Panc1 (cell line): Measurements from ENCODE around the gene GLIPR2. TPM values are rescaled to one million over a fixed set of nuclear protein-coding genes. Genes with fewer than 3 reads are reported as not detected.

Experiments
- ATAC-seq: fragments of 200-7000 bp; cut with Tn5 transposase; 2 replicates; pipeline ENCODE4 v1.9.1; 2020; ENCODE audit warnings: mild to moderate bottlenecking, moderate library complexity
- BruUV-seq: library from RNA; stranded (reverse); fragments of 400-500 nt; replicated peaks from 2 replicates; lab custom pipeline; 2021; lab: Mats Ljungman, UMichigan
- CTCF ChIA-PET: fragments of 300-600 bp; sonication (Branson Sonifier 250); formaldehyde crosslinking; loops from one replicate; lab custom pipeline; 2022; ENCODE audit warnings: antibody characterized with exemption; lab: Charles Lee
- POLR2A ChIA-PET: fragments of 300-600 bp; sonication (Branson Sonifier 250); formaldehyde crosslinking; loops from one replicate; lab custom pipeline; 2022; ENCODE audit warnings: antibody characterized with exemption; lab: Charles Lee
- DNase-seq: peaks from one replicate; pipeline ENCODE4 v3.0.0-alpha.2; 2010; ENCODE audit warnings: low read depth, low spot score
- H3K27ac ChIP-seq: 2 replicates; pipeline ENCODE4 v1.5.1; 2011; ENCODE audit warnings: mild to moderate bottlenecking, low read length, inconsistent platforms
- H3K27me3 ChIP-seq: fragments of 200-500 bp; sonication (Bioruptor generic); 2 replicates; pipeline ENCODE4 v1.6.0; 2014; ENCODE audit warnings: low read length, inconsistent platforms; ENCODE audit not compliant: control insufficient read depth, insufficient read depth
- H3K36me3 ChIP-seq: fragments of 200-500 bp; sonication (Bioruptor generic); 2 replicates; pipeline ENCODE4 v1.5.1; 2014; ENCODE audit warnings: inconsistent platforms, mild to moderate bottlenecking, low read length, moderate library complexity; ENCODE audit not compliant: control insufficient read depth, insufficient read depth
- H3K4me1 ChIP-seq: 2 replicates; pipeline ENCODE4 v1.5.1; 2011; ENCODE audit warnings: inconsistent platforms, mild to moderate bottlenecking, low read length, moderate library complexity; ENCODE audit not compliant: control insufficient read depth, insufficient read depth
- H3K4me3 ChIP-seq, 2 experiments: 2 replicates each; pipeline ENCODE4 v1.5.1; 2011 to 2012; ENCODE audit warnings: low read depth in 2 of 2, low read length in 2 of 2, mild to moderate bottlenecking in 2 of 2, inconsistent platforms in 1 of 2, moderate library complexity in 1 of 2
- H3K9me3 ChIP-seq: fragments of 200-500 bp; sonication (Bioruptor generic); 2 replicates; pipeline ENCODE4 v1.5.1; 2014; ENCODE audit warnings: low read depth, mild to moderate bottlenecking, inconsistent platforms, low read length, moderate library complexity; ENCODE audit not compliant: control insufficient read depth, insufficient read depth
- CTCF ChIP-seq: fragments of 450-650 bp; IDR thresholded peaks from 2 replicates; pipeline ENCODE4 v1.5.1; 2017; ENCODE audit warnings: mild to moderate bottlenecking
- POLR2AphosphoS5 ChIP-seq: IDR thresholded peaks from 2 replicates; pipeline ENCODE4 v1.6.1; 2012; ENCODE audit warnings: mild to moderate bottlenecking, low read depth, low read length, moderate library complexity
- REST ChIP-seq, 2 experiments: IDR thresholded peaks; 2 replicates each; pipeline ENCODE4 v1.6.1; 2011 to 2012; ENCODE audit warnings: low read depth in 2 of 2, control low read depth in 1 of 2, low read length in 1 of 2, mild to moderate bottlenecking in 1 of 2, moderate library complexity in 1 of 2; ENCODE audit not compliant: insufficient read depth in 1 of 2
- SIN3A ChIP-seq: IDR thresholded peaks from 2 replicates; pipeline ENCODE4 v1.6.1; 2012; ENCODE audit warnings: low read depth, mild to moderate bottlenecking, low read length, moderate library complexity, borderline replicate concordance; ENCODE audit not compliant: insufficient read depth
- TCF7L2 ChIP-seq: IDR thresholded peaks from 2 replicates; pipeline ENCODE4 v1.6.1; 2011; ENCODE audit warnings: mild to moderate bottlenecking, low read depth, low read length, inconsistent platforms
- in situ Hi-C: cut with HindIII; loops from 2 replicates; pipeline ENCODE4 v1.10.0; 2016; ENCODE audit warnings: low sequenced_read_pairs, low pct_unique_long_range_greater_than_20kb
- intact Hi-C: fragments of 100-400 bp; cut with micrococcal nuclease; formaldehyde crosslinking; loops from one replicate; pipeline ENCODE4 v1.10.0; 2022; ENCODE audit not compliant: unreplicated experiment
- total RNA-seq: library from RNA; stranded (reverse); gene quantifications from one replicate; pipeline ENCODE4 v1.2.1, GENCODE V29; 2021; ENCODE audit not compliant: unreplicated experiment

Gene GLIPR2
- total RNA-seq, 1 experiment from 2014 or later: 4.9 TPM

GRCh38 chr9:36164372-36164771, 27.8 kb downstream of the GLIPR2 start:
- H3K27ac ChIP-seq: no peak overlapping the region
- CTCF ChIA-PET: interaction anchor here (0.6 to 4.8 kb wide), 6 partner anchors 16 to 141 kb away, joined by 3 to 37 read pairs (median 11); partner anchors contain the start of gene CLTA
- no peak for DNase-seq

GRCh38 chr9:36164989-36165388, 28.5 kb downstream of the GLIPR2 start:
- POLR2A ChIA-PET: interaction anchor here (0.7 to 1.5 kb wide), 3 partner anchors 18 to 26 kb away, joined by 4 to 8 read pairs (median 7); partner anchors contain the start of gene CLTA
- no peaks in the 10 kb centered on the region for H3K9me3 ChIP-seq
- ATAC-seq (no peak), DNase-seq (no peak)
- H3K36me3 ChIP-seq: no peaks in the 10 kb centered on the region
- H3K27ac ChIP-seq: no peak overlapping the region
- no TSS peak for BruUV-seq
- peaks cover 11% of the 10 kb centered on the region; the same call in 1 of the 2 replicates for H3K4me1 ChIP-seq
- in situ Hi-C loops (no loop called here), intact Hi-C loops (no loop called here)
- TF ChIP-seq SIN3A: no peak
- TF ChIP-seq REST (IDR thresholded peaks at IDR 0.05; ENCODE audit: insufficient read depth in 1 of 2, low read depth in 2 of 2, low read length in 1 of 2): no peak
- no peak for TF ChIP-seq POLR2AphosphoS5
- no peak for TF ChIP-seq TCF7L2
- TF ChIP-seq CTCF: no peak
- H3K27me3 ChIP-seq: no peaks in the 10 kb centered on the region
- CTCF ChIA-PET: interaction anchor here (0.5 to 4.8 kb wide), 8 partner anchors 17 to 220 kb away, joined by 3 to 37 read pairs (median 8); partner anchors contain the start of gene CLTA
- no peak overlapping the region for H3K4me3 ChIP-seq

More at GRCh38 chr9:36164372-36164771, 27.8 kb downstream of the GLIPR2 start:
- no peak overlapping the region for H3K4me3 ChIP-seq
- in situ Hi-C loops (no loop called here), intact Hi-C loops (no loop called here)
- POLR2A ChIA-PET: interaction anchor here (0.7 to 1.5 kb wide), 3 partner anchors 17 to 27 kb away, joined by 4 to 8 read pairs (median 7); partner anchors contain the start of gene CLTA
- no peaks in the 10 kb centered on the region for H3K36me3 ChIP-seq
- H3K9me3 ChIP-seq: no peaks in the 10 kb centered on the region
- H3K27me3 ChIP-seq: no peaks in the 10 kb centered on the region
- TF ChIP-seq TCF7L2 (no peak), REST (IDR thresholded peaks at IDR 0.05; ENCODE audit: insufficient read depth in 1 of 2, low read depth in 2 of 2, low read length in 1 of 2) (no peak), SIN3A (no peak), CTCF (no peak), POLR2AphosphoS5 (no peak)
- no TSS peak for BruUV-seq
- no peak for ATAC-seq
- peaks cover 11% of the 10 kb centered on the region; the same call in 1 of the 2 replicates for H3K4me1 ChIP-seq
